ENCODE results near the gene TBX10. TPM values are rescaled to one million over a fixed set of nuclear protein-coding genes. Genes with fewer than 3 reads are reported as not detected.

Gene TBX10
- total and polyA plus RNA-seq, 2 of the 8 experiments (the other 6 are each of a cell fraction or from before 2014, with no cell fraction given), result 0.09 TPM; not detected in 1

GRCh38 chr11:67666303-67666645 lies 26.7 kb upstream of the TBX10 start (continued):
- no peak for TF ChIP-seq RNF2 (IDR thresholded peaks at IDR 0.05; ENCODE audit: borderline replicate concordance, low read depth, low read length, missing control alignments, poor library complexity, severe bottlenecking)
- TF ChIP-seq CBX8 (IDR thresholded peaks at IDR 0.05; ENCODE audit: borderline replicate concordance, low read depth, low read length), result no peak
- no peak for TF ChIP-seq USF2 (IDR thresholded peaks at IDR 0.05; ENCODE audit: low read length)
- TF ChIP-seq SUZ12 (IDR thresholded peaks at IDR 0.05; ENCODE audit: low read length), result no peak
- no peak for TF ChIP-seq MAFK (IDR thresholded peaks at IDR 0.05; ENCODE audit: low read depth, low read length)
- TF ChIP-seq BRCA1 (IDR thresholded peaks at IDR 0.05; ENCODE audit: low read depth, low read length), result no peak
- no peak for TF ChIP-seq CBX5 (IDR thresholded peaks at IDR 0.05; ENCODE audit: low read depth, low read length)
- no peak for TF ChIP-seq CEBPB (IDR thresholded peaks at IDR 0.05; ENCODE audit: low read depth, low read length)
